ENCODE measurements around the gene CHERP.
A peak's percentile ranks its signal among the peaks of the same experiment; 100 is the strongest.

Gene CHERP
- 4.7 to 28.7 (median 14.1) reads per million in 17 experiments for total RNA-seq

DNA sequence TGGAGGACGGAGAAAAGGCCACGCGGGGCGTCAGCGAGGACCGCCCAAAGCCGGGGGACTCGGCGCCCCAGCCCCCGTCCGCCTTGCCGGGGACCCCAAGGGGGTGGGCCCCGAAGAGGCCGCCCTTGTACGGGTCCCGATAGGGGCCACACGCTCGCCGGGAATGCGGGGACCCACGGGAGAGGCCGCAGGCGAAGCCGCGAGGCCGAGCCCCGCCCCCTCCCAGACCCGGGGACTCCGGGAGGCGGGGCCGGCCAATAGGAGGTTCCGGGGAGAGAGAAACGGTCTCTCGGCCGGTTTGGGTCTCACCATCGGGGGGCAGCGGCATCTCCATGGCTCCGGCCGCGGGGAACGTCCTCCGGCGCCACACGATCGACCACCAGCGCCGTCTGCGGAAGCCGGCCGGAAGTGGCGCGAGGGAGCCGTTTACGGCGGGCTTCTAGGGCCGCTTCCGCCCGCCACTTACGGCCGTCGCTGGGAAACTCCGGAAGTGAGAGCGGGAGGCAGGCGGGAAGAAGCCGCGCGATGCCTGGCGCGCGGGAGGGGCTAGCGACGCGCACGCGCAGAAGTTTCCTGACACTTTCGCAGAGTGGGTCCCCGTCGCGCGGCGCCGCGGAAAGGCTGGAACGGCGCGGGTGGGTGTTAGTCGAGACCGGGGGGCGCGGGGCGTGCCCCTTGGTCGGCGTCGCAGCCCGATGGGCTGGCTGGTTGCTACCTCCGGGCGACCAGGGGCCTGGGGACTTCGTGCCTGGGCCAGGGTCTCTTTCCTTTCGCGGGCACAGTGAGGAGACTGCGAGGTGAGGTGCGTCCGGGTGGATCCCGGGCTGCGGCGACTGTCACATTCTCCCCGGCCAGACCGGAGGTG is at the start of gene CHERP:
Gene CHERP, minus strand, starts transcription at position 393 of the 865 bp plus-strand sequence. Its CDS starts 59 bp downstream, at position 334.
- peak; percentile 98 to 99 (median 98) for DNase-seq

DNA sequence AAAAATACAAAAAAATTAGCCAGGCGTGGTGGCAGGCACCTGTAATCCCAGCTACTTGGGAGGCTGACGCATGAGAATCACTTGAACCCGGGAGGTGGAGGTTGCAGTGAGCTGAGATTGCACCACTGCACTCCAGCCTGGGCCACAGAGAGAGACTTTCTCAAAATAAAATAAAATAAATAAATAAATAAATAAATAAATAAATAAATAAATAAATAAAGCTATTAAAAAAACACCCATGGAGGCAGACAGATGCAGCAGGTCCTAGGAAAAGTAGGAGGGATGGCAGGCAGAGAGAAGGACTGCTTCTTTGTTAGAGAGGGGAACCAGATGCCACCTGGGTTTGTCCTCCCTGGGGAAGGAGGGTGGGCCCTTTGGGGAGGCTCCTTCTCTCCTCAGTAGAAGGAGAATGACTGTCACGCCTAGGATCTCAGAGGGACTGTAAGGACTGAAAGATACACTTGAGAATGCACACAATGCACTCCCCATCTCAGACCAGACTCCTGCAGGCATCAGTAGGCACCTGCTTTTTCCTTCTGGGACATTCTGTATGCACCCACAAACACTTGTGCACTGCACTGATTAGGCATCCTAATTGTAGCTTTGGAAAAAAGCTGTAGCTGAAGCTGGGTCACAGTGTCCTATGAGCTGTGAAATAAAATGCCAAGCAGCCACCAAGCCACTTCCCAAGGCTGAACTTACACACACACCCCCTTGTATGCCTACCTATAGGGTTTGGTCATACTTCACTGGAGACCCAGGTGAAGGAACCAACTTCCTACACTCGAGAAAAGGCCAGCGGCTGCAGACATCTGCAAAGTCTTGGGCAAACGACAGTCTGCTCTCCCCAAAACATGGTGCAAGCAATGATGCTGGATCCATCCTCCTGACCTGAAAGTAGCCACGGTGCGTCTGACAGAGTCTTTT is 48.9 kb upstream of the CHERP start:
- no peak for DNase-seq

DNA sequence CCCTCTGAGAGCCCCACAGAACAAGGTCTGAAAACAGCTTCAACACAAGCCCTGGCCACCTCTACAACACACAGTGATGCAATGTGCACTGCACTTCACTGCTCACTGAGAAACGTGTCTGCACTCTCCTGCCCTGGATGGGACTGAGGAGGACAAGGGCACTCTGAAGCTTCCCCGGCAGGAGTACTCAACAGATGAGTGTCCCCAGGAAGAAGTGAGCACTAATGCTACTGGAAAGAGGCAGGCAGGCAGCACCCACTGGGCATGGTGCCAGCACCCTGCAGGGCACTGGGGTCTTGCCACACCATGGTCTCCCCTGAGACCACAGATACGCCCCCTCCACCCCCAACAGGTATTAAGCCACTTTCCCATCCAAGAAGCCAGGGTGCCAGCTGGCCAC is 47.7 kb upstream of the CHERP start:
- DNase-seq: no peak

GRCh38 chr19:16588824-16589577 is 46.8 kb upstream of the CHERP start:
- no peak for DNase-seq

DNA sequence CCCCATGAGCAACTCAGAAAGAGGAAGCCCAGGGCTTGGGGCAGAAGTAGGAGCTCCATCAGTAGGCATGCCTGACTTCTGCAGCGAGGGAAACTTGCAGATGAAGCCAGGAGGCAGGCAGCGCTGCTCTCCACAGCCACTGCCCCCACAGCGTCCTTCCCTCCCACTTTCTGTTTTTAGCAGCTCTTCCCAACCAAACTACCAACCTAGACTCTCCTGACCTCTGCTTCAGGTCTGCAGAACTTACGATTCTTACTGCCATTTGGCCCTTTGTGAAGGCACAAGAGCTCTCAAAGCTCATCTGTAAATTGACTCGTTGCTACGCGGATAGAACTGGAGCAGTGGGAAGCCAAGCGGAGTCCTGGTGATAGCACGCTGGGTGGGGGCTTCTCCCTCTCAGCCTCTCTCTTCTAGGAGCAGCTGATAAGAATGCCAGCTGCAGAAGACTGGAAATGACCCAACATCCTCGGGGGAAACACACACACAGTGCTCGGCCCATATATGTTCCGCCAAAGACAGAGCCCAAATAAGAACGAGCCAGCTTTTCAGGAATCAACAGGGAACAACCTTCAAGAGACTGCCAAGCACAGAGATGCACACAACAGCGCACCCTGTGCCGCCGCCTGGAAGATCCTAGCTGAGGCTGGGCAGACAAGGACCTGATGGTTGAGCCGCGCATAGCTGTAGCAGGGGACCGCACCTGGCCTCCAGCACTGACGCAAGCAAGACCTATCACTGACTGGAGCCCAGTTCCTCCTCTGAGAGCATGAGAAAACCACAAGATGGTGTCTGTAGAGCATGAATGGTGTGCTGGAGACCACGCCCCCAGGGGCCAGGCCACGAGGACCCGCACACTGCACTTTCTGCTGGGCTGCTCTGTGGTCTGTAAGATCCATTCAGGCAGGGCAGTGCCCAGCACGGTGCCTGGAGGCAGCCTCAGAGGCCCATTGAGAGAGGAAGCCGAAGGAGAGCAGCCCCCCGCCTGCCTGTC is 45.9 kb upstream of the CHERP start:
- DNase-seq: peak; percentile 49 to 90 (median 64)

DNA sequence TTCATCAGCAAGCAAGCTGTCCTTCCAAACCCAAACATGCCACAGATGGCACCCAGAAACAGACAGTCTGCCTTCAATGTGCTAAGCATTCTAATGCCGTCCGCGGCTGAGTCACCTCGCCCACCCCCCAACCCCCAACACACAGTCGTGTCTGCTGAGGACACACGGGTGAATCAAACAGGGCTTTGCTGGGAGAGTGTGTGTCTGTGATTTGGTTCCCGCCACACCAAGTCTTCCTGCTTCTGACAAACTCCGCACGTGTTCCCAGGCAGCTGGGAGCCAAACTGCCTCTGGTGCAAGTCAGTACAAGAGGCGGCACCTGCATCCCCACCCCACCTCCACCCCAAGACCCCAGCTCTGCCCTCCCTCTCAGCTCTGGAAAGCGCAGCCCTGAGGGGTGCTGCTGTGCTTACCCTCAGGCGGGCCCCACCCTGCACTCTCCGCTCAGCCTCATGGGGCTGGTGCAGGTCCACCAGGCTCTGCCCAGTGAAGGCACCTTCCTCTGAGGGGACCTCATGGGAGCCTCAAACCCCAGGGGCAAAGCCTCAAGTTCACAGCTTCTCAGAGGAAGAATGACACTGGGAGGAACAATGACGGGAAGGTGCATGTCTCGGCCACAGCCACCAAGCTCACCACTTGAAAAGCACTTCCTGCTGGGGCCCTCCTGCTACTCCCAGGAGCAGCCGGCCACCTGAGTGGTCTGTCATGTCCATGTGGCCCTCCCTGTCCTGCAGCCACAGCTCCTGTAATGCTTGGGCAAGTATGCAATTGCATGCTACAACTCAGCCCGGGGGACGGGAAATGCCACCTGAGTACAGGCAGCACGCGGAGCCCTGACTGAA is 45.0 kb upstream of the CHERP start:
- peak; percentile 42 to 93 (median 89) for DNase-seq

DNA sequence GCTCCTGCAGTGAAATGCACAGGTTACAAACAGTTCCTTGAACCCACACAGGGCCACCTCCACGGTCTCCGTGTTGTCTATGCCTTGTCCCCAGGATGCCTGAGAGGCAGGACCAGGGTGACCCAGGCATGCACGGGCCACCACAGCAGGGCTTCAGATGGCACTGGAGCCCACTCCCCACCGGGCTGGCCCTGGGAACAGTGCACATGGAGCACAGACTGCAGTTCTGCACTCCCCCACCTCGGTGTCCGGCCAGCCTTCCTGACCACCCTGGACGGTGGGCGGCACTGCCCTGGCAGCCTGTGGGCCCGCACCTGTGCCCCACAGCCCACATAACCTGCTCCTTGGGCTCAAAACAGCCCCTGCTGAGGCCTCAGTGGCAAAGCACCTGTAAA is 44.2 kb upstream of the CHERP start:
- no peak for DNase-seq

DNA sequence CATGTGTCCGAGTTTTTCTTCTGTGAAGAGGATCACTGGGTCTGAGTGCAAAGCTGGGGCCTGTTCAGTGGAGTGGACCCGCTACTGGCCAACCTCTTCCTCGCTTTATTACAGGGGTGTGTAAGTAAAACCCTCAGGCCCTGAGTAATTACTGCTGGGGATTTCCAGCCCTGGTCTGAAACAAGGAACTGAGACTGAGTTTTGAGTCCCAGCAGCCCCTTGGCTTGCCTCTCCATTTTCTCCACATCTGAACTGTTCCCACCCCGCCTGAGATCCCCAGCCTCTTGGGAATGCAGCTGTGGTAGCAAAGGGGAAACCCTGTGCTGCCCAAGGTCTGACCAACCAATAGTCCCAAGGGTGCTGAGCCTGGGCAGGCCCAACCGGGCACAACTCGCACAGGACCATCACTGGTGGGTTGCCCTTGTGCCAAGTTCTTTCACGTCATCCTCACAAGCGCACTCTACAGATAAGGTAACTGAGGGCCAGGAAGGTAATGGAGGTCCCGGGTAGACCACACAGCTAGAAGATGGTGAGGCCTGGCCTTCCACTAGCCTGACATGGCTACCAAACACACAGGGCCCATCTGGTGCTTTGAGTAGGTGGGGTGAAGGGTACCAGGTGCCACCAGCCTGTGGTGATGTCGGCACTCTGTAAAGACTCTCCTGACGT is 43.7 kb upstream of the CHERP start:
- DNase-seq: peak; percentile 86 to 92 (median 90)

DNA sequence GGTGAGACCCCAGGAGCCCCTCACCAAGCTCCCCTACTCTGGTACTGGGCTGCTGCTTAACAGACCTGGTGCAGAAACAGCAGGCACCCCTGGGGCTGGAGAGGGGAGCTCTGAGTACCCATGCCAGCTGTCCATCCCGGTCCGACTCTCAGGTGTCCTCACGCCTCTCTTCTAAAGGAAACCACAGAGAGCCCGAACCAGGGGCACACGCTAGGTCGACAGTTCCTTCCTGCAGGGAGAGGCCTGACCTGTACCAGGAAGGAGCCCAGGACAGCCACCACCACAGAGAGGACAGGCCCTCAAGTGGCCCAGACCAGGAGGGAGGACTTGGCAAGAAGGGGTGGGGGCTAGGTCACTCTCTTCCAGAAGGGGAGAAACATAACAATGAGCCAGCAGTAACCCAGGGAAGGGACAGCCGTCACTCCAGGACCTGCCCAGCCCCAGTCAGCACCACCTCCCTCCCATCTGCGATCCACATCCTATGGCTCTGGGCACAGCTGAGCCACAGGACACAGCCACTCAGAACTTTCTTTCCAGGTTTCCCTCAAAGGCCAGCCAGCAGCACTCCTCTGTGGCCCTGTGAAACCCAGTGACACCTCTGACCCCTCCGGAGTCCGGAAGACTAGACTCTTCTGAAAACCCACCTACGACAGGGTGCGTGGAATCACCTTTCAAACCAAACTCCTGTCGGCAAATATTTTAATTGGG is 43.0 kb upstream of the CHERP start:
- peak; percentile 17 to 54 (median 34) for DNase-seq

- DNase-seq: peak; percentile 94 to 97 (median 96)
These were observed 42.2 kb upstream of the CHERP start for GRCh38 chr19:16584248-16585093.

DNA sequence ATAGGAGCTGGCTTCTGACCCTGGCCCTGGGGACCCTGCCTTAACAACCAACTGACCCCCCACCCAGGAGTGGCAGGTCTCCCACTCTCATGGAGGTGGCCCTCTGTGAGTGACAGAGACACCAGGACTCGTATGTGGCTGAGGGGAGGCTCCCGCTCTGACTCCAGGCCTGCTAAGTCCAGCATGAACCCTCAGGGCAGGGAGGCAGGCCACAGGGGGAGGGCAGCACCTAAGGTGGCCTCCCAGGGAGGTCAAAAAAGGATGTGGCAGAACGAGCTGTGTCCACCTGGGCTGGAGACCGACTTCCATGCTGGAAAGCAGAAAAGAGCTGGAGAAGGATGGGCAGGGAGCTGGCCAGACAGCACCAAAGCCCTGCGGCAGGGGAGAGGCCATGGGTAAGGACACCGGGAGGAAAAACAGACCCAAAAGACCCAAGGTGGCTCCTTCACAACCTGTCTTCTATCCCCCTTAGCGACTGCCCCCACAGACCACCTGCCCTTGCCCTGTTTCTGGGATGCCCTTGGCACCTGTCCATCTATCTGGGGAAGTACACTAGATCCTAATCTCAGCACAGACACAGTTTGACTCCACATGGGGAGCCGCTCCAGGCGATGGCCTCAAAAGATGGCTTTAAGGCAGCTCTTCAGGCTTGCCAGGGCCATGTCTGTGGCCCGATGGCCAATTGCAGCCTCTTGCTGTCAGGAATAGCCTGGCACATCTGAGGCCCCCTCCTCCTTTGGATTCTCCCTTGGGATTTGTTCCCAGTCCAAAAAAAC is 40.4 kb upstream of the CHERP start:
- DNase-seq: no peak

DNA sequence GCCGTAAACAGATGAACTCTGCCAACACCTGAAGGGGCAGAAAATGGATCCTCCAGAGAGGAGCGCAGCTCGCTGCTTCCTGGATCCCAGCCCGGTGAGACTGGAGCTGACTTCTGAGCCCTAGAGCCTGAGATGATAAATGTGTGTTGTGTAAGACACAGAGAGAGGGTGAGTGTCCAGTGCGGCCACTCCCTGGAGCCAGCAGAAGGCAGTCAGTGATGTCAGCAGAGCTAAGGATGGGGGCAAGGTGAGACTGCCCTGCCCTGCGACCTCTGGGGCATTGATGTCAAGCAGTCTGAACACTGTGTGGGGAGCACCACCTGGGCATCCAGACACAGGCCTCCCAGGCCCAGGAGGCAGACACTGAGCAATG is 39.7 kb upstream of the CHERP start:
- no peak for DNase-seq

DNA sequence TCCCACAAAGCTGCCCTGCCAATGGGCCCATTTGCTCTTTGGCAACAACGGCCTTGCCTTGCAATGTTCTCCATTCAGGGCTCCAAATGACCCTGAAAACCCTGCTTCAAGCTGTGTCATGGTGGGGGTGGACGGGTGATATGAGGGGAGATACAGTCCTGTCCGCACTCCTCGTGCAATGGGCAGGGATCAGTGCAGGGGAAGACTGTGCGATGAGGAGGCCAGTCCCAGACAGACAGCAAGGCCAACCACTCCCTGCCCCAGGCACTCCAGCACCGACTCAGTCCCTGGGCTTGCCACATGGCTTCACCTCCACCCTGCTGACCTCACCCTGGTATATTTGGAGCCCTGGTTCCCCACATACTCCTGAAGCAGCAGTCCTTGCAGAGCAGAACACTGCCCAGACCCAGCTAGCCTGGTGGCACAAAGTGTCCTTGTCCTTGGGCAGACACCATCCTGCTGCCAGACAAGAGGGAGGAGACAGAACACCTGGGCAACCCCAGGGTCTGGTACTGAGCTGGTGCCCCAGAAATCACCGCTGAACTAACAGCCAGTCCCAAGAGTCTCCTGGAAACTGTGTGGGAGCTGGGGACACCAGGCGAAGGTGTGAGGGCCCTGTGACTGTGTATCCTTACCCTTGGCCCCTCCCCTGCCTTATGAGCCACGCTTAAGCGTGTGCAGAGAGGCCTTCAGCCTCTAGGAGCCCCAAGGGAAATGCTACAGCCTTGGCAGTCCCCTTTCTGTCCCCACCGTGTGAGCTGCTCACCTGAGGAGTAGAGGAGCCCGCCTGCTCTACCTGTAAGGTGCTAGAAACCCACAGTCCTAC is 39.1 kb upstream of the CHERP start:
- DNase-seq: no peak

GRCh38 chr19:16579381-16579780 is 37.1 kb upstream of the CHERP start:
- no peak for DNase-seq

DNA sequence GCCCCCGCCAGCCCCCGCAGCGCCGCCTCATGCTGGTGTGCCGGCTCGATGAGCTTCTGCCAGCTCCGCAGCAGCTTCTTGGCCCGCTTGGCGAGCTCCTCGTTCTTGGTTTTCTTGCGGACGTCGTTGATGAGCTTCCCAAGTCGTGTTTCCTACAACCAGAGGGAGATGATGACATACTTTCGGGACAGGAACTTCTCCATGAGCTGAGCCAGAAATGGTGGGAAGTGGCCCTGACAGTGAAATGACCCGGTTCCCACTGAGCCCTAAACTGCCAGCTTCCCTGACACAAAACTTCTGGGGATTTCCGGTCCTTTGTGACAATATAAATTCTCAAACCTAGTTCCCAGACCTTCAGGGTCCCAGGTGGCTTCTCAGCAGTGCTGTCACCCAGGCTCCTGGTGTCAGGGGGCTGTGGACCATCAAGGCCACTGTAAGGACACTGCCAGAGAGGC is 35.3 kb upstream of the CHERP start:
- DNase-seq: no peak
